Left hindlimb (tissue), 1 donor: Measurements from ENCODE around the gene GYS2.
"Not testable (repeated sequence)": the region's sequence is repeated elsewhere in the genome, so short reads cannot be mapped to it uniquely, and the experiment has no call there.

Source experiments
- DNase-seq: peaks from one replicate; pipeline ENCODE4 v3.0.0-alpha.2; 2018

GYS2 gene

GRCh38 chr12:21600196-21600595 is 4.5 kb downstream of the GYS2 start:
- no peak for DNase-seq

- DNase-seq = no peak
Measured at GRCh38 chr12:21599143-21599999, 5.3 kb downstream of the GYS2 start.

GRCh38 chr12:21598651-21599050 is 6.0 kb downstream of the GYS2 start:
- no peak for DNase-seq

- not testable (repeated sequence) for DNase-seq
Measured at GRCh38 chr12:21595356-21595755, 9.3 kb downstream of the GYS2 start.

GRCh38 chr12:21585485-21585884 is 19.2 kb downstream of the GYS2 start:
- DNase-seq = no peak

- not testable (repeated sequence) for DNase-seq
Measured at GRCh38 chr12:21584403-21585182, 20.1 kb downstream of the GYS2 start.

GRCh38 chr12:21583587-21583986 is 21.1 kb downstream of the GYS2 start:
- no peak for DNase-seq

- DNase-seq = no peak
Measured at GRCh38 chr12:21580748-21581516, 23.7 kb downstream of the GYS2 start.

GRCh38 chr12:21577516-21577915 is 27.1 kb downstream of the GYS2 start:
- DNase-seq = no peak

GRCh38 chr12:21576431-21576830 is 28.2 kb downstream of the GYS2 start:
- no peak for DNase-seq

- no peak for DNase-seq
Measured at GRCh38 chr12:21573733-21574358, 30.8 kb downstream of the GYS2 start.

GRCh38 chr12:21571046-21571445 is 33.6 kb downstream of the GYS2 start:
- no peak for DNase-seq

- no peak for DNase-seq
Measured at GRCh38 chr12:21568115-21568514, 36.5 kb downstream of the GYS2 start.

GRCh38 chr12:21566907-21567394 is 37.7 kb downstream of the GYS2 start:
- no peak for DNase-seq

- no peak for DNase-seq
Measured at GRCh38 chr12:21566223-21566906, 38.3 kb downstream of the GYS2 start.

GRCh38 chr12:21562859-21563258 is 41.8 kb downstream of the GYS2 start:
- DNase-seq = no peak

GRCh38 chr12:21561158-21561557 is 43.5 kb downstream of the GYS2 start:
- DNase-seq = no peak

GRCh38 chr12:21559855-21560569 is 44.6 kb downstream of the GYS2 start:
- DNase-seq = no peak

- DNase-seq = no peak
Measured at GRCh38 chr12:21558100-21558679, 46.5 kb downstream of the GYS2 start.

- peak; percentile 41 for DNase-seq
Measured at GRCh38 chr12:21553329-21553675, 51.3 kb downstream of the GYS2 start.
